DOHH2 (cell line): ENCODE measurements around the gene DOCK1.

Source experiments
- H3F3A ChIP-seq: fragments of 200-600 bp; sonication (generic), shearing (Covaris generic); 2 replicates; pipeline ENCODE4 v1.6.0; 2016; ENCODE audit warnings: antibody characterized with exemption, mild to moderate bottlenecking; ENCODE audit not compliant: control insufficient read depth, insufficient read depth
- H3K27ac ChIP-seq: fragments of 200-600 bp; sonication (generic); 2 replicates; pipeline ENCODE4 v1.5.1; 2014; ENCODE audit warnings: low read depth, mild to moderate bottlenecking, low read length, moderate library complexity
- H3K27me3 ChIP-seq: fragments of 200-600 bp; sonication (generic); 2 replicates; pipeline ENCODE4 v1.6.1; 2014; ENCODE audit warnings: mild to moderate bottlenecking, low read length, mixed read lengths; ENCODE audit not compliant: control insufficient read depth
- H3K36me3 ChIP-seq: fragments of 200-600 bp; sonication (generic); 2 replicates; pipeline ENCODE4 v1.6.1; 2014; ENCODE audit warnings: mild to moderate bottlenecking, low read length, moderate library complexity, mixed read lengths; ENCODE audit not compliant: control insufficient read depth
- H3K4me1 ChIP-seq: fragments of 200-600 bp; sonication (generic); 2 replicates; pipeline ENCODE4 v1.6.1; 2014; ENCODE audit warnings: mild to moderate bottlenecking, low read length, mixed read lengths; ENCODE audit not compliant: control insufficient read depth
- H3K4me2 ChIP-seq: fragments of 200-600 bp; sonication (generic); 2 replicates; pipeline ENCODE4 v1.6.0; 2014; ENCODE audit warnings: mild to moderate bottlenecking, low read length, moderate library complexity
- H3K4me3 ChIP-seq: fragments of 200-600 bp; sonication (generic); 2 replicates; pipeline ENCODE4 v1.5.1; 2014; ENCODE audit warnings: mild to moderate bottlenecking, low read length, mixed read lengths
- H3K79me2 ChIP-seq: fragments of 200-600 bp; sonication (generic); 2 replicates; pipeline ENCODE4 v1.6.1; 2014; ENCODE audit warnings: mild to moderate bottlenecking, low read length, mixed read lengths; ENCODE audit not compliant: control insufficient read depth
- H3K9me2 ChIP-seq: fragments of 200-600 bp; sonication (generic); replicated peaks from 2 replicates; pipeline ENCODE4 v1.6.1; 2014; ENCODE audit warnings: mild to moderate bottlenecking, low read length, mixed read lengths; ENCODE audit not compliant: control insufficient read depth
- H3K9me3 ChIP-seq: fragments of 200-600 bp; sonication (generic); 2 replicates; pipeline ENCODE4 v1.6.1; 2014; ENCODE audit warnings: antibody characterized with exemption, low read length, mixed read lengths; ENCODE audit not compliant: control insufficient read depth, insufficient read depth
- H4K20me1 ChIP-seq: fragments of 200-600 bp; sonication (generic); 2 replicates; pipeline ENCODE4 v1.6.0; 2014; ENCODE audit warnings: low read depth, mild to moderate bottlenecking, antibody characterized with exemption, low read length, moderate library complexity; ENCODE audit not compliant: control insufficient read depth, insufficient read depth
- CTCF ChIP-seq: fragments of 200-600 bp; sonication (generic); IDR thresholded peaks from one replicate; pipeline ENCODE4 v1.5.1; 2014; ENCODE audit warnings: antibody characterized with exemption, mild to moderate bottlenecking, low read depth, low read length; ENCODE audit not compliant: poor library complexity, severe bottlenecking
- EZH2phosphoT487 ChIP-seq: fragments of 200-600 bp; sonication (generic); IDR thresholded peaks from 2 replicates; pipeline ENCODE4 v1.6.1; 2017; ENCODE audit warnings: borderline replicate concordance, mild to moderate bottlenecking, antibody characterized with exemption, low read length, moderate library complexity, mixed read lengths

The DOCK1 gene

GRCh38 chr10:127017541-127018297 is 112.5 kb downstream of the DOCK1 start:
- H3K27me3 ChIP-seq = no peaks in the 10 kb centered on the region
- no peaks in the 10 kb centered on the region for H3K79me2 ChIP-seq
- no peak overlapping the region for H3K4me3 ChIP-seq
- no peak overlapping the region for H3K27ac ChIP-seq
- no peak for TF ChIP-seq EZH2phosphoT487
- H3K4me1 ChIP-seq = no peaks in the 10 kb centered on the region
- no peaks in the 10 kb centered on the region for H3F3A ChIP-seq
- no peak overlapping the region for H3K4me2 ChIP-seq
- no peaks in the 10 kb centered on the region for H3K9me2 ChIP-seq
- no peaks in the 10 kb centered on the region for H4K20me1 ChIP-seq
- peaks cover 10% of the 10 kb centered on the region; the same call in 1 of the 2 replicates for H3K9me3 ChIP-seq
- H3K36me3 ChIP-seq = no peaks in the 10 kb centered on the region

GRCh38 chr10:127018298-127018650 is 113.0 kb downstream of the DOCK1 start:
- Histone ChIP-seq H3K36me3 (no peaks in the 10 kb centered on the region), H3K4me3 (no peak overlapping the region), H4K20me1 (no peaks in the 10 kb centered on the region), H3K4me1 (no peaks in the 10 kb centered on the region), H3K9me2 (no peaks in the 10 kb centered on the region), H3K27ac (no peak overlapping the region), H3K4me2 (no peak overlapping the region), H3K27me3 (no peaks in the 10 kb centered on the region), H3K79me2 (no peaks in the 10 kb centered on the region), H3F3A (no peaks in the 10 kb centered on the region), H3K9me3 (peaks cover 10% of the 10 kb centered on the region; the same call in 1 of the 2 replicates)
- TF ChIP-seq CTCF (no peak), EZH2phosphoT487 (no peak)

GRCh38 chr10:127018766-127019165 is 113.5 kb downstream of the DOCK1 start:
- Histone ChIP-seq H3K27me3 (no peaks in the 10 kb centered on the region), H3F3A (no peaks in the 10 kb centered on the region), H3K9me3 (peaks cover 10% of the 10 kb centered on the region; the same call in 1 of the 2 replicates), H3K4me1 (no peaks in the 10 kb centered on the region), H3K27ac (no peak overlapping the region), H3K9me2 (no peaks in the 10 kb centered on the region), H3K4me3 (no peak overlapping the region), H3K4me2 (no peak overlapping the region), H3K36me3 (no peaks in the 10 kb centered on the region), H4K20me1 (no peaks in the 10 kb centered on the region), H3K79me2 (no peaks in the 10 kb centered on the region)
- TF ChIP-seq EZH2phosphoT487 (no peak), CTCF (no peak)

GRCh38 chr10:127020260-127020659 is 115.0 kb downstream of the DOCK1 start:
- no peak for TF ChIP-seq EZH2phosphoT487
- no peak for TF ChIP-seq CTCF
- Histone ChIP-seq H3K4me1 (no peaks in the 10 kb centered on the region), H3K36me3 (no peaks in the 10 kb centered on the region)

More at GRCh38 chr10:127020260-127020659, 115.0 kb downstream of the DOCK1 start:
- Histone ChIP-seq H3K4me2 (no peak overlapping the region), H3F3A (no peaks in the 10 kb centered on the region), H4K20me1 (no peaks in the 10 kb centered on the region), H3K9me3 (peaks cover 10% of the 10 kb centered on the region; the same call in 1 of the 2 replicates), H3K4me3 (no peak overlapping the region), H3K27me3 (no peaks in the 10 kb centered on the region), H3K79me2 (no peaks in the 10 kb centered on the region), H3K9me2 (no peaks in the 10 kb centered on the region), H3K27ac (no peak overlapping the region)
